ENCODE data around the gene NPHP4.

DNA sequence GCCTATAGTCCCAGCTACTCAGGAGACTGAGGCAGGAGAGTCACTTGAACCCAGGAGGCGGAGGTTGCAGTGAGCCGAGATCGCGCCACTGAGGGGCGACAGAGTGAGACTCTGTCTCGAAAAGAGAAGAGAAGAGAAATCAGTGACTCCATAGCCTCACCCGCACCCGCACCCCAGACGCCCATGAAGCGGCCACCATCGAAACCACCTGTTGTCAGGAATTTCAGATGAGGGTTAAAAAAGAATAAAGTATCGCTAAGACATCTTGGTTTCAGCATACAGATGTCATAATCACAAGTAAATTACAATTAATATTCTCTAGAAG lies 47.4 kb downstream of the NPHP4 start:
- TF ChIP-seq, protein P1, sequence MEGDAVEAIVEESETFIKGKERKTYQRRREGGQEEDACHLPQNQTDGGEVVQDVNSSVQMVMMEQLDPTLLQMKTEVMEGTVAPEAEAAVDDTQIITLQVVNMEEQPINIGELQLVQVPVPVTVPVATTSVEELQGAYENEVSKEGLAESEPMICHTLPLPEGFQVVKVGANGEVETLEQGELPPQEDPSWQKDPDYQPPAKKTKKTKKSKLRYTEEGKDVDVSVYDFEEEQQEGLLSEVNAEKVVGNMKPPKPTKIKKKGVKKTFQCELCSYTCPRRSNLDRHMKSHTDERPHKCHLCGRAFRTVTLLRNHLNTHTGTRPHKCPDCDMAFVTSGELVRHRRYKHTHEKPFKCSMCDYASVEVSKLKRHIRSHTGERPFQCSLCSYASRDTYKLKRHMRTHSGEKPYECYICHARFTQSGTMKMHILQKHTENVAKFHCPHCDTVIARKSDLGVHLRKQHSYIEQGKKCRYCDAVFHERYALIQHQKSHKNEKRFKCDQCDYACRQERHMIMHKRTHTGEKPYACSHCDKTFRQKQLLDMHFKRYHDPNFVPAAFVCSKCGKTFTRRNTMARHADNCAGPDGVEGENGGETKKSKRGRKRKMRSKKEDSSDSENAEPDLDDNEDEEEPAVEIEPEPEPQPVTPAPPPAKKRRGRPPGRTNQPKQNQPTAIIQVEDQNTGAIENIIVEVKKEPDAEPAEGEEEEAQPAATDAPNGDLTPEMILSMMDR (IDR thresholded peaks at IDR 0.05) = no peak
- TF ChIP-seq POLR2A (IDR thresholded peaks at IDR 0.05) (no peak), EP300 (IDR thresholded peaks at IDR 0.05; ENCODE audit: low read depth) (no peak)

Measured in transverse colon (tissue), 3 donors.